GM10266 (cell line): ENCODE data around the gene FBXL16.

Source experiments
- DNase-seq: peaks from one replicate; pipeline ENCODE4 v3.0.0; 2012; ENCODE audit errors: extremely low spot score
- CTCF ChIP-seq: IDR thresholded peaks from 2 replicates; pipeline ENCODE4 v1.5.1; 2012; ENCODE audit warnings: mild to moderate bottlenecking, low read depth; ENCODE audit not compliant: control insufficient read depth, insufficient read depth; ENCODE audit errors: missing control alignments

Gene FBXL16

DNA sequence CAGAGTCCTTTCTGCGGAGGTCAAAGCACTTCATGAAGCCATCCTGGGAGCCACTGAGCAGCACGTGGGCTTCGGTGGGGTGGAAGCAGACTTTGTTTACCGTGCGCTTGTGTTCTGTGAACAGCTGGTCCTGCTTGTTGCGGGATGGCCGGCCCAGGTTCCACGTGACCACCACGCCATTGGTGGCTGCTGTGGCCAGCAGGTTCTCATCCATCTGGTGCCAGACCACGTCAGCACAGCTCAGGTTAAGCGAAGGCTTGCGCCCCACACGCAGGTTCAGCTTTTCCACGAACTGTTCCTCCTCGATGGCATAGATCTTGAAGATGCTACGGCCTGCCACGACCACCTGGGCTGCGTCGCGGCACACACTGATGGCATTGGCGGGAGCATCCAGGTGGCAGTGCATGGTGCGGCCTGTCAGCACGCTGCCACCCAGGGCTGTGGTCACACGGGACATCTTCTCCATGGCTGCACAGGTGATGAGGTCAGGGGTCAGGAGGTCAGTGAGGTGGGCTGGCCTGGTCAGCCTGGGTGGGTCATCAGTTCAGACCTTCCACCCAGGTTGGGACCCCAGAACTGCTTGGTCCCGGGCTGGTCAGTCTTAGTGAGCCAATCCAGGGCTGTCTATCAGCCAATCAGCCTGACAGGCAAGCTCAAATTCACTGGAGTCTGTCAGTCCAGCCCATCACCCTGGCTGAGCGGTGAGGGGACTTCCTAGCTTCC, 16.3 kb downstream of the FBXL16 start:
- TF ChIP-seq CTCF: no peak
- DNase-seq: no peak

DNA sequence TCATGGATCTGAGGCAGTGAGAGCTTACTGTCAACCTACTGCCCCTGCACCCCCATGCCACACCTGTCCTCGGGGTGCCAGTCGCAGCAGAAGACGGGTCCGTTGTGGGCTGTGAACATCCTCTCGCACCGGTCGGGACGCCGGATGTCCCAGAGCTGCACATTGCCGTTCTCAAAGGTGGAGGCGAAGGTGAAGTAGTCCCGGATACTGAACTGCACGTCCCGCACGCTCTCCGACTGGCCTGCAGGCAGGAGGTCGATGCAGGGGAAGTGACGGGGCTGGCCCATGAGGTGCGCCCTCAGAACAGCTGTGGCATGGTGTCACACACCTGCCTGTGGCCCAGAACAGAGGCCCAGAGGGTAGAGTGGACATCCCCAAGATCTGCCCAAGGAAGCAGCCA, 18.1 kb downstream of the FBXL16 start:
- TF ChIP-seq CTCF: no peak
- no peak for DNase-seq

DNA sequence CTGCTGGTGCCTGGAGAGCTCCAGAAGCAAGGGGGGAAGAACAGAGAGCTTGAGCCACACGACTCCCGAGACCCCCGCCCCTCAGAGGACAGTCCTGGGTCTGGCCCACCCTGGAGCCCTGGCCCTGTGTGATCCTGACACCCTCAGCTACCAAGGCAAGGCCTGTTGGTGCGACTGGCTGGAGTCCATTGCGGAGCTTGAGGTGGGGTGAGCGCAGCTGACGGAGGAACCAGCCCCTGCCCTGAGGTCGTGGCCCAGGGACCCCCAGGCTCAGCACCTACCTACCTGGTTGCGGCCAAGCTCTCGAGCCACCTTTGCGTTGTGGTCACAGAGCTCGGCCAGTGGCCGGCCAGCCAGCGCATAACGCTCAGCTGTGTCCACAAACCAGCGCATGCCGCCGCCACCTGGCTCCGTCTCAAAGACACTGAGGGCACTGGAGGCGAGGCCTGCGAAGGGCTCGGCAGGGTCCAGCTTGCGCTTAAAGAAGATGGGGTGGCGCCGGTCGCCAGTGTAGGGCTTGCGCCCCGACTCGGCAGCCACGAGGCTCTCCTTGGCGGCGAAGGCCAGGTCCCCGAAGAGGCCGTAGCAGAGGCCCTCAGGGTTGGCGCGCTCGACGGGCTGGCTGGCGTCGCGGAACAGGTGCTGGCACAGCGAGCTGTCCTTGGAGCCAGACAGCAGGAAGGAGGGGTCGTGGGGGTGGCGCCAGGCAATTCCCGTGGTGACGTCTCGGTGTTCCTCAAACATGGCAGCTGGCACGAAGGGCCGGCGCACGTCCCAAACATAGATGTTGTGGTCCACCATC, 18.9 kb downstream of the FBXL16 start:
- DNase-seq: no peak
- no peak for TF ChIP-seq CTCF

DNA sequence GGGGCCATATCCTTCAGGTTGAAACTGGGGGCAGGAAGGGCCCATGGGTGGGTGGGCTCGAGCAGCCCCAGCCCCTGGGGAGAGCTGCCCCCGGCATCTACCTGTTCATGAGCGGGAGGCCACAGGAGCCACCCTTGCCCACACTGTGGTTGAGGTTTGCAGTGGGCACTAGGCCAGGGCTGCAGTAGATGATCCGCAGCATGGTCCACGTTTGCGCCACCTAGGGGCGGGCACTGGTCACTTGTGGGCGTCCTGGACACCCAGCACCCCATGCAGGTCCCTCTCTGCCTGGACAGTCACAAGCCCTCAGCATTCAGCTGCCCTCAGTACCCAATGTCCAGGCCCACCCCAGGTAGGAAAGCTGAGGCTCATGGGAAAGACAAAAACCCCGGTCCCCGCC, 19.6 kb downstream of the FBXL16 start:
- TF ChIP-seq CTCF: peak; percentile 46

GRCh38 chr16:684961-685696, 20.5 kb downstream of the FBXL16 start:
- DNase-seq: no peak
- no peak for TF ChIP-seq CTCF

More for the DNA sequence above, 19.6 kb downstream of the FBXL16 start:
- no peak for DNase-seq

- DNase-seq: peak; percentile 99
- TF ChIP-seq CTCF: no peak
Measured at GRCh38 chr16:684071-684794, 21.4 kb downstream of the FBXL16 start, which contains the start of gene JMJD8. Gene JMJD8 (minus strand): TSS chr16:684334. CDS start chr16:684319, 15 bp downstream.
